ENCODE data around the gene NRXN2. TPM values are rescaled to one million over a fixed set of nuclear protein-coding genes. Genes with fewer than 3 reads are reported as not detected.

NRXN2 gene
- total RNA-seq, 1 experiment from 2014 or later: 0.15 TPM

DNA sequence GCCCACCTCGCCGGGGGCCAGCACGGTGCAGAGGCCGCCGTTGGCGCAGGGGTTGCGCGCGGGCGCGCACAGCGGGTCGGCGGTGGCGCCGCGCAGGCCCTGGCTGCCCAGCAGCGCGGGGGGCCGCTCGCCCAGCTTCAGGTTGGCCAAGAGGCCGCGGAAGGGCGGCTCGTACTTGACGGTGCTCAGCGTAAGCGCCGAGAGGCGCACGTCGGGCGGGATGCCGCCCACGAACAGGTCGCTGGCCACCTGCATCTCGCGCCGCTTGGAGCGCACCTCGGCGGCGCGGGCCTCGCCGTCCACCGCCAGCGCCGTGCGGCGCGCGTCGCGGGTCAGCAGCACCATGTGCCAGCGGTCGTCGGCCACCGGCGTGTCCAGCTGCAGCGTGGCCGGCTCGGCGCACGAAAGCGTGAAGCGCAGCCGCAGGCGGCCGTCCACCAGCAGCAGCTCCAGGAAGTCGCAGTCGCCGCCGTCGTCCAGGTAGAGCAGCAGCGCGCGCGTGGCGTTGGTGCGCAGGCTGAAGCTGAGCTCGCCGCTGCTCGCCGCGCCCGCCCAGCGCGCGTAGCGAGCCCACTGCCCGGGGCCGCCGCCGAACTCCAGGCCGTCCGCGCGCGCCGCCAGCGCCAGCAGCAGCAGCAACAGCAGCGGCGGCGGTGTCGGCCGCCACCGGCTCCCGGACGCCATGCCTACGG is 9.8 kb downstream of the NRXN2 start:
- no TSS peak for BruUV-seq (replicated peaks)
- POLR2A ChIA-PET: no interaction called here
- H3K9me3 ChIP-seq (ENCODE audit: control insufficient read depth, insufficient read depth, low read depth, low read length): no peaks in the 10 kb centered on the region
- ATAC-seq: no peak
- H3K4me3 ChIP-seq (ENCODE audit: low read depth in 2 of 2, low read length in 2 of 2): no peak overlapping the region
- H3K27me3 ChIP-seq (ENCODE audit: control insufficient read depth, insufficient read depth, low read length): peaks cover 7% of the 10 kb centered on the region
- H3K27ac ChIP-seq (ENCODE audit: low read length): no peak overlapping the region
- in situ Hi-C loops (cut with HindIII; ENCODE audit: low pct_unique_long_range_greater_than_20kb, low sequenced_read_pairs): no loop called here
- no peaks in the 10 kb centered on the region for H3K36me3 ChIP-seq (ENCODE audit: control insufficient read depth, insufficient read depth, low read length)
- DNase-seq (ENCODE audit: low read depth, low spot score): no peak
- CTCF ChIA-PET: no interaction called here
- H3K4me1 ChIP-seq (ENCODE audit: control insufficient read depth, insufficient read depth, low read length): peaks cover 10% of the 10 kb centered on the region; the same call in 1 of the 2 replicates
- intact Hi-C loops (cut with micrococcal nuclease; ENCODE audit: unreplicated experiment): no loop called here
- TF ChIP-seq, protein P1, sequence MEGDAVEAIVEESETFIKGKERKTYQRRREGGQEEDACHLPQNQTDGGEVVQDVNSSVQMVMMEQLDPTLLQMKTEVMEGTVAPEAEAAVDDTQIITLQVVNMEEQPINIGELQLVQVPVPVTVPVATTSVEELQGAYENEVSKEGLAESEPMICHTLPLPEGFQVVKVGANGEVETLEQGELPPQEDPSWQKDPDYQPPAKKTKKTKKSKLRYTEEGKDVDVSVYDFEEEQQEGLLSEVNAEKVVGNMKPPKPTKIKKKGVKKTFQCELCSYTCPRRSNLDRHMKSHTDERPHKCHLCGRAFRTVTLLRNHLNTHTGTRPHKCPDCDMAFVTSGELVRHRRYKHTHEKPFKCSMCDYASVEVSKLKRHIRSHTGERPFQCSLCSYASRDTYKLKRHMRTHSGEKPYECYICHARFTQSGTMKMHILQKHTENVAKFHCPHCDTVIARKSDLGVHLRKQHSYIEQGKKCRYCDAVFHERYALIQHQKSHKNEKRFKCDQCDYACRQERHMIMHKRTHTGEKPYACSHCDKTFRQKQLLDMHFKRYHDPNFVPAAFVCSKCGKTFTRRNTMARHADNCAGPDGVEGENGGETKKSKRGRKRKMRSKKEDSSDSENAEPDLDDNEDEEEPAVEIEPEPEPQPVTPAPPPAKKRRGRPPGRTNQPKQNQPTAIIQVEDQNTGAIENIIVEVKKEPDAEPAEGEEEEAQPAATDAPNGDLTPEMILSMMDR (IDR thresholded peaks at IDR 0.05): no peak
- TF ChIP-seq POLR2AphosphoS5 (IDR thresholded peaks at IDR 0.05; ENCODE audit: low read depth, low read length) (no peak), REST (IDR thresholded peaks at IDR 0.05; ENCODE audit: insufficient read depth in 1 of 2, low read depth in 2 of 2, low read length in 1 of 2) (no peak), SIN3A (IDR thresholded peaks at IDR 0.05; ENCODE audit: borderline replicate concordance, insufficient read depth, low read depth, low read length) (no peak), TCF7L2 (IDR thresholded peaks at IDR 0.05; ENCODE audit: low read depth, low read length) (no peak)

DNA sequence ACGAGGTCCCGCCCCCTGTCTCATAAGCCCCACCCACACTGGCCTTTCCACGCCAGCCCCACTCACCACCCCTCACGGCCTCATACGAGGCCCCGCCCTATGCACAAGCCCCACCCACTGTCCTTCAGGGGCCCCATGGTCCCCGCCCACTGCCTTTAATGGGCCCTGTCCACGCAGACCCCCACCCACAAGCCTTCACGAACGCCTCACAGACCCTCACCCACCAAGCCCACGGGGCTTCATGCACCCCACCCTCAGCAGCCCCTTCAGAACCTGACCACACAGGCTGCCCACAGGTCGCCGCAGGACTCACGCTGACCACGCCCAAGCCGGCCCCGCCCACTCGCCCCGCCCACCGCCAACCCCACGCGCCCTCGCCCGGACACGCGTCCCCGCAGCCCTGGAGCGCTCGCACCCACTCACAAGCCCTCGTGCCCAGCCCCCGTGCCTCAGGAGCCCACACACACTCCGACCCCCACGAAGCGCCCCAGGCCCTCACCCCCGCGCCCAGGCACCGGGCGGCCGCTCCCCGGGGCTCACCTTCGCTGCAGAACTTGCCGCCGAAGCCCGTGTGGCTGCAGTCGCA is 10.5 kb downstream of the NRXN2 start:
- H3K27me3 ChIP-seq (ENCODE audit: control insufficient read depth, insufficient read depth, low read length): peaks cover 4% of the 10 kb centered on the region
- ChIA-PET CTCF (no interaction called here), POLR2A (no interaction called here)
- in situ Hi-C loops (cut with HindIII; ENCODE audit: low pct_unique_long_range_greater_than_20kb, low sequenced_read_pairs) (no loop called here), intact Hi-C loops (cut with micrococcal nuclease; ENCODE audit: unreplicated experiment) (no loop called here)
- no peaks in the 10 kb centered on the region for H3K36me3 ChIP-seq (ENCODE audit: control insufficient read depth, insufficient read depth, low read length)
- no peak overlapping the region for H3K4me3 ChIP-seq (ENCODE audit: low read depth in 2 of 2, low read length in 2 of 2)
- no peak for TF ChIP-seq POLR2AphosphoS5 (IDR thresholded peaks at IDR 0.05; ENCODE audit: low read depth, low read length)
- TF ChIP-seq SIN3A (IDR thresholded peaks at IDR 0.05; ENCODE audit: borderline replicate concordance, insufficient read depth, low read depth, low read length): no peak
- TF ChIP-seq REST (IDR thresholded peaks at IDR 0.05; ENCODE audit: insufficient read depth in 1 of 2, low read depth in 2 of 2, low read length in 1 of 2): no peak
- TF ChIP-seq, protein P1 (IDR thresholded peaks at IDR 0.05): no peak
- TF ChIP-seq TCF7L2 (IDR thresholded peaks at IDR 0.05; ENCODE audit: low read depth, low read length): no peak
- no peaks in the 10 kb centered on the region for H3K9me3 ChIP-seq (ENCODE audit: control insufficient read depth, insufficient read depth, low read depth, low read length)
- no TSS peak for BruUV-seq (replicated peaks)
- no peak for DNase-seq (ENCODE audit: low read depth, low spot score)
- peaks cover 10% of the 10 kb centered on the region; the same call in 1 of the 2 replicates for H3K4me1 ChIP-seq (ENCODE audit: control insufficient read depth, insufficient read depth, low read length)
- no peak for ATAC-seq
- no peak overlapping the region for H3K27ac ChIP-seq (ENCODE audit: low read length)
